HEK293 (cell line): ENCODE measurements around the gene ARL13A.
A peak's percentile ranks its signal among the peaks of the same experiment; 100 is the strongest.

ENCODE experiments used
- CTCF ChIA-PET: fragments of 350-600 bp; formaldehyde crosslinking; extraction: SDS; loops from one replicate; lab custom pipeline; 2021; ENCODE audit warnings: antibody characterized with exemption; lab: Yijun Ruan, JAX
- POLR2A ChIA-PET: fragments of 300-600 bp; formaldehyde crosslinking; extraction: SDS; loops from one replicate; lab custom pipeline; 2020; ENCODE audit warnings: antibody characterized with exemption, inconsistent platforms; lab: Yijun Ruan, JAX
- H3K27ac ChIP-seq: fragments of 200-500 bp; sonication (Bioruptor generic); 2 replicates; pipeline ENCODE4 v1.5.1; 2014; ENCODE audit warnings: low read depth, low read length, control low read depth, inconsistent platforms; ENCODE audit errors: extremely low read depth
- H3K36me3 ChIP-seq, 2 experiments: fragments of 200-500 bp in 1 of 2; sonication (Bioruptor generic) in 1 of 2; 1 replicate in 1 of 2; 2 replicates in 1 of 2; pipeline ENCODE4 v1.5.1; 2014 to 2017; ENCODE audit warnings: inconsistent platforms in 2 of 2, low read length in 2 of 2; ENCODE audit not compliant: control insufficient read depth in 2 of 2, insufficient read depth in 1 of 2
- H3K4me1 ChIP-seq: fragments of 200-500 bp; sonication (Bioruptor generic); 2 replicates; pipeline ENCODE4 v1.5.1; 2014; ENCODE audit warnings: mild to moderate bottlenecking, low read length, inconsistent platforms; ENCODE audit not compliant: control insufficient read depth, insufficient read depth
- H3K4me3 ChIP-seq: 2 replicates; pipeline ENCODE4 v1.5.1; 2011; ENCODE audit warnings: low read depth, mild to moderate bottlenecking, control low read depth, low read length, moderate library complexity
- H3K9me3 ChIP-seq: fragments of 200-500 bp; sonication (Bioruptor generic); 2 replicates; pipeline ENCODE4 v1.5.1; 2014; ENCODE audit warnings: low read depth, low read length, inconsistent platforms; ENCODE audit not compliant: control insufficient read depth, insufficient read depth
- AEBP2 ChIP-seq: fragments of 450-650 bp; formaldehyde crosslinking; IDR thresholded peaks from 2 replicates; pipeline ENCODE4 v1.5.1; 2016; ENCODE audit warnings: missing biosample characterization, missing genetic modification characterization, borderline replicate concordance
- EGR2 ChIP-seq: fragments of 450-650 bp; formaldehyde crosslinking; IDR thresholded peaks from 2 replicates; pipeline ENCODE4 v1.5.1; 2016; ENCODE audit warnings: low read depth, missing biosample characterization, missing genetic modification characterization
- GLI4 ChIP-seq: fragments of 450-650 bp; formaldehyde crosslinking; IDR thresholded peaks from 2 replicates; pipeline ENCODE4 v1.5.1; 2016; ENCODE audit warnings: missing biosample characterization, missing genetic modification characterization
- PRDM1 ChIP-seq: fragments of 450-650 bp; formaldehyde crosslinking; IDR thresholded peaks from 2 replicates; pipeline ENCODE4; 2016; ENCODE audit warnings: missing biosample characterization, missing genetic modification characterization
- SALL2 ChIP-seq: fragments of 450-650 bp; formaldehyde crosslinking; IDR thresholded peaks from 2 replicates; pipeline ENCODE4 v1.5.0; 2017; ENCODE audit warnings: missing biosample characterization, mild to moderate bottlenecking, missing genetic modification characterization, borderline replicate concordance
- SETDB1 ChIP-seq: IDR thresholded peaks from one replicate; pipeline ENCODE4 v1.6.1; 2017; ENCODE audit warnings: mild to moderate bottlenecking, low read length, moderate library complexity, mixed read lengths; ENCODE audit not compliant: insufficient read length
- SP2 ChIP-seq: fragments of 450-650 bp; formaldehyde crosslinking; IDR thresholded peaks from 2 replicates; pipeline ENCODE4 v1.5.1; 2016; ENCODE audit warnings: missing biosample characterization, missing genetic modification characterization
- ZBTB6 ChIP-seq: fragments of 450-650 bp; formaldehyde crosslinking; IDR thresholded peaks from 2 replicates; pipeline ENCODE4 v1.5.1; 2017; ENCODE audit warnings: missing biosample characterization, missing genetic modification characterization
- ZBTB7A ChIP-seq: fragments of 450-650 bp; formaldehyde crosslinking; IDR thresholded peaks from 2 replicates; pipeline ENCODE4 v1.5.1; 2016; ENCODE audit warnings: low read depth, missing biosample characterization, missing genetic modification characterization
- ZFHX2 ChIP-seq: fragments of 450-650 bp; formaldehyde crosslinking; conservative IDR thresholded peaks from 2 replicates; pipeline ENCODE4 v1.5.1; 2016; ENCODE audit warnings: missing biosample characterization, missing genetic modification characterization
- ZFP3 ChIP-seq: fragments of 450-650 bp; formaldehyde crosslinking; IDR thresholded peaks from 2 replicates; pipeline ENCODE4 v1.5.1; 2016; ENCODE audit warnings: low read depth, missing biosample characterization, missing genetic modification characterization
- ZIC2 ChIP-seq: fragments of 450-650 bp; formaldehyde crosslinking; IDR thresholded peaks from 2 replicates; pipeline ENCODE4 v1.5.1; 2016; ENCODE audit warnings: missing biosample characterization, missing genetic modification characterization
- ZNF18 ChIP-seq: fragments of 450-650 bp; formaldehyde crosslinking; IDR thresholded peaks from 2 replicates; pipeline ENCODE4 v1.5.1; 2016; ENCODE audit warnings: missing biosample characterization, missing genetic modification characterization
- ZNF214 ChIP-seq: fragments of 450-650 bp; formaldehyde crosslinking; IDR thresholded peaks from 2 replicates; pipeline ENCODE4 v1.5.1; 2017; ENCODE audit warnings: missing biosample characterization, mild to moderate bottlenecking, missing genetic modification characterization, borderline replicate concordance
- ZNF324 ChIP-seq: fragments of 450-650 bp; formaldehyde crosslinking; IDR thresholded peaks from 2 replicates; pipeline ENCODE4 v1.5.1; 2016; ENCODE audit warnings: missing biosample characterization, missing genetic modification characterization
- ZNF354C ChIP-seq: fragments of 450-650 bp; formaldehyde crosslinking; IDR thresholded peaks from 2 replicates; pipeline ENCODE4 v1.5.1; 2016; ENCODE audit warnings: missing biosample characterization, missing genetic modification characterization, low read depth, borderline replicate concordance
- ZNF558 ChIP-seq: fragments of 450-650 bp; formaldehyde crosslinking; IDR thresholded peaks from 2 replicates; pipeline ENCODE4 v1.5.1; 2016; ENCODE audit warnings: missing biosample characterization, missing genetic modification characterization
- ZNF560 ChIP-seq: fragments of 450-650 bp; formaldehyde crosslinking; IDR thresholded peaks from 2 replicates; pipeline ENCODE4 v1.5.1; 2017; ENCODE audit warnings: missing biosample characterization, missing genetic modification characterization, borderline replicate concordance
- ZNF596 ChIP-seq: fragments of 450-650 bp; IDR thresholded peaks from 2 replicates; pipeline ENCODE4 v1.5.0; 2018; ENCODE audit warnings: missing biosample characterization, mild to moderate bottlenecking, missing genetic modification characterization, moderate library complexity
- ZNF704 ChIP-seq: fragments of 450-650 bp; formaldehyde crosslinking; IDR thresholded peaks from 2 replicates; pipeline ENCODE4 v1.5.1; 2016; ENCODE audit warnings: missing biosample characterization, missing genetic modification characterization
- ZNF785 ChIP-seq: fragments of 450-650 bp; formaldehyde crosslinking; IDR thresholded peaks from 2 replicates; pipeline ENCODE4 v1.5.1; 2016; ENCODE audit warnings: missing biosample characterization, missing genetic modification characterization
- ZNF792 ChIP-seq: fragments of 450-650 bp; formaldehyde crosslinking; IDR thresholded peaks from 2 replicates; pipeline ENCODE4 v1.5.1; 2016; ENCODE audit warnings: missing biosample characterization, missing genetic modification characterization
- ZSCAN16 ChIP-seq: fragments of 450-650 bp; formaldehyde crosslinking; IDR thresholded peaks from 2 replicates; pipeline ENCODE4 v1.5.1; 2016; ENCODE audit warnings: missing biosample characterization, missing genetic modification characterization

The ARL13A gene

DNA sequence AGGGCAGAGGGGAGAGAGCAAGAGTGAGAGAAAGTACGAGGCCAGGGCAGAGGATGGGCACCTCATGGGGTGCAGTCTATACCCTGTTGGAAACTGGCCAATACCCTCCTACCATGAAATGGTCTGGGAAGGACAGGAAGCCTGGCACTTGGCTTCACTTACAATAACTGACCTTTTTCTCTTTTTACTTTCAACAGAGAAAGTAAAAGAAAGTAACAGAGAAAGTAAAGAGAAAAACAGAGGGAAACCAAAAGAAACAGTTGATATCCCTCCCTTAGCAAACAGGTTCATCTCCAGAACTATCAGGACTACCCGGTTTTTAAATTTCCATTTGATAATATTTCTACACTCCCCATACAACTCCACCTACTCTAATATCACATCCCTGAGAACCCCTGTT is 20.6 kb downstream of the ARL13A start:
- H3K27ac ChIP-seq, result no peak overlapping the region
- no peaks in the 10 kb centered on the region for H3K36me3 ChIP-seq
- no peaks in the 10 kb centered on the region for H3K9me3 ChIP-seq
- TF ChIP-seq PRDM1 (tag by site-specific recombination) (peak; percentile 93), SP2 (tag by site-specific recombination) (no peak)
- ChIA-PET CTCF (no interaction called here), POLR2A (no interaction called here)
- H3K4me3 ChIP-seq, result no peak overlapping the region
- H3K4me1 ChIP-seq, result no peaks in the 10 kb centered on the region

GRCh38 chrX:100994352-100995281 is 25.1 kb downstream of the ARL13A start:
- CTCF ChIA-PET, result interaction anchor here (0.6 kb wide), 1 partner anchor 315 kb away, joined by 4 read pairs; no protein-coding TSS in a partner anchor
- Histone ChIP-seq H3K4me1 (no peaks in the 10 kb centered on the region), H3K9me3 (no peaks in the 10 kb centered on the region), H3K36me3 (no peaks in the 10 kb centered on the region), H3K4me3 (no peak overlapping the region), H3K27ac (no peak overlapping the region)
- TF ChIP-seq ZBTB6 (tag by site-specific recombination) (no peak), ZNF704 (no peak), ZNF558 (tag by site-specific recombination) (no peak)
- POLR2A ChIA-PET, result no interaction called here

DNA sequence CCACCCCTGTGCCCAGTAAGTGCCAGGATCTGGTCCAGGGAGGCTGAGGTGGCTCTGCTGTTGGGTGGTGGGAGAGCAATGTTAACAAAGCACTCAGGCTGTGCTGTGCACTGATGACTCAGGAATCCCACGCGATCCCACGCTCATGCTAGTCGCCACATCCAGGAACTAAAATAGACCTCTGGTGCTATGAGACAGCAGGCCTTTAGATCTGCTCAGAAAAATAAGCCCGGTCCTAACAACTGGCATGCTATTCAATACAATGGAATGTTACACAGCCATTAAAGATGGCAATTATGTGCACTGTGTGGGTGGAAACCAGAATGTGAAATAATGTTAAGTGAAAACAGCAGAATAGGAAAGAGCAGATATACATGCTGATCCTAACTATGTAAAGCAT is 26.0 kb downstream of the ARL13A start:
- no peaks in the 10 kb centered on the region for H3K4me1 ChIP-seq
- H3K9me3 ChIP-seq, result no peaks in the 10 kb centered on the region
- H3K36me3 ChIP-seq, result no peaks in the 10 kb centered on the region
- ChIA-PET POLR2A (no interaction called here), CTCF (no interaction called here)
- H3K27ac ChIP-seq, result no peak overlapping the region
- TF ChIP-seq SETDB1 (no peak), EGR2 (tag by site-specific recombination) (peak; percentile 49), ZFHX2 (peak; percentile 58), ZNF354C (no peak)
- TF ChIP-seq, all 188 proteins: peak for 2
- H3K4me3 ChIP-seq, result no peak overlapping the region

- POLR2A ChIA-PET, result interaction anchor here (0.6 kb wide), 1 partner anchor 375 kb away, joined by 3 read pairs; no protein-coding TSS in a partner anchor
- CTCF ChIA-PET, result no interaction called here
- no peak for TF ChIP-seq ZNF560 (tag by site-specific recombination)
- TF ChIP-seq AEBP2 (tag by site-specific recombination), result no peak
- TF ChIP-seq SALL2 (tag by site-specific recombination), result no peak
- no peak for TF ChIP-seq ZIC2 (tag by site-specific recombination)
- no peak for TF ChIP-seq ZNF785
- no peak for TF ChIP-seq ZFP3 (tag by site-specific recombination)
- TF ChIP-seq ZBTB7A (tag by site-specific recombination), result no peak
- TF ChIP-seq ZNF596 (tag by site-specific recombination), result no peak
- no peak for TF ChIP-seq GLI4 (tag by site-specific recombination)
- no peak for TF ChIP-seq ZNF18
- no peak for TF ChIP-seq ZNF324 (tag by site-specific recombination)
- no peak for TF ChIP-seq ZNF792 (tag by site-specific recombination)
- TF ChIP-seq ZSCAN16, result no peak
- TF ChIP-seq ZNF214, result no peak
Observed at GRCh38 chrX:100999451-100999850, 29.9 kb downstream of the ARL13A start.

More at GRCh38 chrX:100999451-100999850, 29.9 kb downstream of the ARL13A start:
- Histone ChIP-seq H3K4me3 (no peak overlapping the region), H3K4me1 (no peaks in the 10 kb centered on the region), H3K36me3 (peaks cover 0 to 5% of the 10 kb centered on the region in 2 experiments; a peak in 1 of 3 replicates), H3K9me3 (no peaks in the 10 kb centered on the region), H3K27ac (no peak overlapping the region)
